ENCODE data around the gene CSPG5.
A peak's percentile ranks its signal among the peaks of the same experiment; 100 is the strongest.

CSPG5 gene

DNA sequence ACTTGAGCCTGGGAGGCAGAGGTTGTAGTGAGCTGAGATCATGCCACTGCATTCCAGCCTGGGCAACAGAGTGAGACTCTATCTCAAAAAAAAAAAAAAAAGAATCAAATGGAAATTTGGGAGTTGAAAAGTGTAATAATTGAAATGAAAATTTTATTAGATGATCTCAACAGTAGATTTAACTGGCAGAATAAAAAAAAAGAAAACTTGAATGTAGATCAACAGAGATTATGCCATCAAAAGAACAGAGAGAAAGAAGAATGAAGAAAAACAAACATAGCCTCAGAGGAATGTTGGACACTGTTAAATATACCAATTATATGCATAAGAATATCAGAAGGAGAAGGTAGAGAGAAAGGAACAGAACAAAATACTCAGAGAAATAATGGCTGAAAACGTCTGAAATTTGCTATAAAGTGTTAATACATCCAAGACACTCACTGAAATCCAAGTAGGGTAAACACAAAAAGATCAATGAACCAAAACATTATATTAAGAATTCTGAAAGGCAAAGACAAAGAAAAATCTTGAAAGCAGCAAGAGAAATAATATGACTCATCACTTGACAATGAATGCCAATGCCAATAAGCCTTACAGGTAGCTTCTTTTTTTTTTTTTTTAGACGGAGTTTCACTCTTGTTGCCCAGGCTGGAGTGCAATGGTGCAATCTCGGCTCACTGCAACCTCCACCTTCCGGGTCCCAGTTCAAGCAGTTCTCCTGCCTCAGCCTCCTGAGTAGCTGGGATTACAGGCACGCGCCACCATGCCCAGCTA is 50.5 kb downstream of the CSPG5 start:
- DNase-seq (ENCODE audit: extremely low read depth, low read depth), result no peak
- no peak overlapping the region for H3K4me3 ChIP-seq (replicated peaks; ENCODE audit: low read depth, low read length)
- TF ChIP-seq, protein P1, sequence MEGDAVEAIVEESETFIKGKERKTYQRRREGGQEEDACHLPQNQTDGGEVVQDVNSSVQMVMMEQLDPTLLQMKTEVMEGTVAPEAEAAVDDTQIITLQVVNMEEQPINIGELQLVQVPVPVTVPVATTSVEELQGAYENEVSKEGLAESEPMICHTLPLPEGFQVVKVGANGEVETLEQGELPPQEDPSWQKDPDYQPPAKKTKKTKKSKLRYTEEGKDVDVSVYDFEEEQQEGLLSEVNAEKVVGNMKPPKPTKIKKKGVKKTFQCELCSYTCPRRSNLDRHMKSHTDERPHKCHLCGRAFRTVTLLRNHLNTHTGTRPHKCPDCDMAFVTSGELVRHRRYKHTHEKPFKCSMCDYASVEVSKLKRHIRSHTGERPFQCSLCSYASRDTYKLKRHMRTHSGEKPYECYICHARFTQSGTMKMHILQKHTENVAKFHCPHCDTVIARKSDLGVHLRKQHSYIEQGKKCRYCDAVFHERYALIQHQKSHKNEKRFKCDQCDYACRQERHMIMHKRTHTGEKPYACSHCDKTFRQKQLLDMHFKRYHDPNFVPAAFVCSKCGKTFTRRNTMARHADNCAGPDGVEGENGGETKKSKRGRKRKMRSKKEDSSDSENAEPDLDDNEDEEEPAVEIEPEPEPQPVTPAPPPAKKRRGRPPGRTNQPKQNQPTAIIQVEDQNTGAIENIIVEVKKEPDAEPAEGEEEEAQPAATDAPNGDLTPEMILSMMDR (IDR thresholded peaks at IDR 0.05; ENCODE audit: low read depth, low read length, missing control alignments), result no peak

DNA sequence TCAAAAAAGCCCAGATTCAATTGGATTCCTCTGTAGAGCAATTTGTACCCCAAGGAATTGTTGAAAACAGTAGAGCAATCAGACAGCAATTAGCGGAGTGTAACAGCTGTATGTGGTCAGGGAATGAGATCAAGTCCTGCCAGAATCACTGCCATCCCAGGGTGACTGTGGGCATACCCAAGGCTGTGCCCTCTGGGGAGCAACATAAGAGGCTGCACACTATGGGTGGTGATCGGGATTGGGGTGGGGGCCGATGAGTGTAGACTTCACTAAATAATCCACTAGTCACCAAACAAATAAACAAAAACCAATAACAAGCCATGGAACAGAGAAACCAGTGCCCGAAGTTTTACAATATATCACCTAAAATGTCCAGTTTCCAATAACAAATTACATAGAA is 53.0 kb downstream of the CSPG5 start:
- no peak overlapping the region for H3K4me3 ChIP-seq (replicated peaks; ENCODE audit: low read depth, low read length)
- TF ChIP-seq, protein P1 (IDR thresholded peaks at IDR 0.05; ENCODE audit: low read depth, low read length, missing control alignments), result no peak
- no peak for DNase-seq (ENCODE audit: extremely low read depth, low read depth)

GRCh38 chr3:47523310-47524073 is 55.2 kb downstream of the CSPG5 start:
- no peak overlapping the region for H3K4me3 ChIP-seq (replicated peaks; ENCODE audit: low read depth, low read length)
- DNase-seq (ENCODE audit: extremely low read depth, low read depth), result no peak
- TF ChIP-seq, protein P1 (IDR thresholded peaks at IDR 0.05; ENCODE audit: low read depth, low read length, missing control alignments), result no peak

DNA sequence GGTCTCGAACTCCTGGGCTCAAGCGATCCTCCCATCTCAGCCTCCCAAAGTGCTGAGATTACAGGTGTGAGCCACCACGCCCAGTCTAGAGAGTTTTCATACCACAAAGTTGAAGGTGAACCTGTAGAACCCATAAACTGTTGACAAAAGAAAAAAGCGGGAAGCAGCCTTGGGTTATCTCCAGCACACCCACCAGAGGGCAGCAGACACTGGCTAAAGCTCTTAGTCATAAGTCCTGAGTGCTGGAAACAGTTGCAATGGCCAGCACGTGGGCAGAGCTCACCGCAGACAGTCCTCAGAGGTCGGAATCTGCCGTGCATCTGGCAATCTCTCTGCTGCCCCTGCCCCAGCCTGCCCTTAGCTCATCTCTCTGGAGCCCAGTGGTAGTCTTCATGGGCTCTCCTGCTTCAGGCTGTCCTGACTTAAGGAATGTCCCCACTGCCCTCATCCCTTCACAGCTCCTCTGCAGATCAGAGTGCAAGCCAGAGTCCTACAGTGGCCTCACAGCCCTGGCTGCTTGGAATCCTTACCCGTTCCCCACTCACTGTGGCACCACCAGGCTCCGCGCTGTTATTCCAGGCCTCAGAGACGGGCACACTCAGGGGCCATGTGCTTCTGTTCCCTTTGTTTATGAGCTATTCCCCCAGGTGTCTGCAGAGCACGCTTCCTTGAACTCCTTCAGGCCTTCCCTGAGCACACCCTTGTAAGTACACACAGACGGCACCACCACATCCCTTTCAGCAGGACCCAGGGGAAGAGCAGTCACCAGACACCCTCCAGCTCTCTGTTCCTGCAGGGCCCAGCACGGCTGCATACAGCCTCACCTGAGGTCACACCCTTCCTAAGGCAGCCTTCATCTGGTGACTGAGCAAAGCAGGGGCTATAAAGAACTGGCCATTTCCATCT is 56.3 kb downstream of the CSPG5 start:
- DNase-seq (ENCODE audit: extremely low read depth, low read depth), result peak; percentile 85
- TF ChIP-seq, protein P1 (IDR thresholded peaks at IDR 0.05; ENCODE audit: low read depth, low read length, missing control alignments), result peak; percentile 85
- H3K4me3 ChIP-seq (replicated peaks; ENCODE audit: low read depth, low read length), result no peak overlapping the region

DNA sequence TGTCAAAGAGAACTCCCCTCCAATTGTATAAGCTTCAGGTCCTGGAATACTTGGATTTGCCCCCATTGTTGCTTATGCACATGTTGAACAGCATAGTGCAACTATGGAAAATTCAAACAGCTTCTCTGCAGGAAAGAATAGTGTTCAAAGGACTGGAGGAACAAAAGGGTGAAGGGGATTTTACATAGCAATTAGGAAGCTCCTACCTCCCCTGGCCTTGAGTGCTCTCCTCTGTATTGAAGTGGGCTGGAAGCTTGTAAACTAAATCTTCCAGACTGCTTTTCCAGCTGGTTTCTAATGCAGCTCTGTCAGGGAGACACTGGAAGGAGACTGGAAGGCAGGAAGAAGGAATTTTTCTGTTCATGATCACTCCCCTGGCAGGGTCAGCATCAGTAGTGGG is 57.9 kb downstream of the CSPG5 start:
- TF ChIP-seq, protein P1 (IDR thresholded peaks at IDR 0.05; ENCODE audit: low read depth, low read length, missing control alignments), result no peak
- no peak overlapping the region for H3K4me3 ChIP-seq (replicated peaks; ENCODE audit: low read depth, low read length)
- DNase-seq (ENCODE audit: extremely low read depth, low read depth), result no peak

DNA sequence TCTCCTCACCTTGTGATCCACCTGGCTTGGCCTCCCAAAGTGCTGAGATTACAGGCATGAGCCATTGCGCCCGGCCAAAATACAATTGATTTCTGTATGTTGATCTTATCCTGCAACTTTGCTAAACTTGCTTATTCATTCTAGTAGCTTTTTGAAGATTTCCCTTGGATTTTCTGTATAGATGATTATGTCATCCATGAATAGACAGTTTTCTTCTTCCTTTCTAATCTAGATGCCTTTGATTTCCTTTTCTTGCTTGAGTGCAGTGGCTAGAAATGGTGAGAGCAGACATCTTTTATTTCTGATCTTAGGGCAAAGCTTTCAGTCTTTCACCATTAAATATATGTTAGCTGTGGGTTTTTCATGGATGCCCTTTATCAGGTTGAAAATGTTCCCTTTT is 60.7 kb downstream of the CSPG5 start:
- TF ChIP-seq, protein P1 (IDR thresholded peaks at IDR 0.05; ENCODE audit: low read depth, low read length, missing control alignments), result no peak
- no peak for DNase-seq (ENCODE audit: extremely low read depth, low read depth)

More for the DNA sequence above, 60.7 kb downstream of the CSPG5 start:
- H3K4me3 ChIP-seq (replicated peaks; ENCODE audit: low read depth, low read length), result no peak overlapping the region

All from HFF-Myc (cell line).